Testis (tissue), 3 donors: ENCODE results near the gene SERTAD1. TPM values are rescaled to one million over a fixed set of nuclear protein-coding genes. Genes with fewer than 3 reads are reported as not detected.

Experiments used
- DNase-seq: peaks from one replicate; pipeline ENCODE4 v3.0.0-alpha.2; 2019
- H3K27ac ChIP-seq, 2 donors: fragments of 200-600 bp; sonication (generic); one replicate each; pipeline ENCODE4 v1.5.1; 2019
- H3K27me3 ChIP-seq: fragments of 200-600 bp; sonication (generic); one replicate; pipeline ENCODE4 v1.5.1; 2019
- H3K36me3 ChIP-seq: fragments of 200-600 bp; sonication (generic); one replicate; pipeline ENCODE4 v1.5.1; 2017; ENCODE audit warnings: low read depth; ENCODE audit errors: missing control alignments
- H3K4me1 ChIP-seq: fragments of 200-600 bp; sonication (generic); one replicate; pipeline ENCODE4 v1.5.1; 2019
- H3K4me3 ChIP-seq, 2 donors: fragments of 200-600 bp; sonication (generic); one replicate each; pipeline ENCODE4 v1.5.1; 2017 to 2019
- H3K9me3 ChIP-seq: fragments of 200-600 bp; sonication (generic); one replicate; pipeline ENCODE4 v1.5.1; 2017
- POLR2A ChIP-seq: fragments of 450-650 bp; IDR thresholded peaks from one replicate; pipeline ENCODE4 v1.6.1; 2017; ENCODE audit warnings: antibody characterized with exemption, mild to moderate bottlenecking, moderate library complexity
- WGBS, 2 donors: methylation state at CpG; one replicate each; pipeline ENCODE4 v1.1.5; 2018; 5-methylcytosine and 5-hydroxymethylcytosine counted together
- intact Hi-C: fragments of 100-400 bp; cut with DNase I; formaldehyde crosslinking; loops from one replicate; pipeline ENCODE4 v1.15.1; 2023; ENCODE audit warnings: low total_unique reads
- polyA plus RNA-seq: library from polyadenylated mRNA; stranded (reverse); fragments of 350-450 nt; fragmentation: Illumina TruSeq; extraction: RNeasy Lipid Tissue Mini Kit (QIAGEN cat#74804); gene quantifications from one replicate; pipeline ENCODE4 v1.2.3, GENCODE V29; 2014; ENCODE audit warnings: low read depth, low replicate concordance; ENCODE audit not compliant: insufficient read depth
- total RNA-seq, 2 donors: library from RNA; depleted of rRNA; stranded (reverse); fragments of >200 nt; gene quantifications; one replicate each; pipeline ENCODE4 v1.2.3, GENCODE V29; 2016
- TF ChIP-seq, protein P1 (sequence below), 3 experiments: fragments of 450-650 bp in 2 of 3; fragments of 200-600 bp in 1 of 3; sonication (generic) in 1 of 3; IDR thresholded peaks; one replicate each; pipeline ENCODE4 v1.5.1; 2016 to 2019; ENCODE audit warnings: antibody characterized with exemption in 3 of 3, mild to moderate bottlenecking in 2 of 3, moderate library complexity in 1 of 3

The SERTAD1 gene
- total and polyA plus RNA-seq, 3 donors from 2014 or later: 8.3 to 10.9 (median 8.6) TPM

DNA sequence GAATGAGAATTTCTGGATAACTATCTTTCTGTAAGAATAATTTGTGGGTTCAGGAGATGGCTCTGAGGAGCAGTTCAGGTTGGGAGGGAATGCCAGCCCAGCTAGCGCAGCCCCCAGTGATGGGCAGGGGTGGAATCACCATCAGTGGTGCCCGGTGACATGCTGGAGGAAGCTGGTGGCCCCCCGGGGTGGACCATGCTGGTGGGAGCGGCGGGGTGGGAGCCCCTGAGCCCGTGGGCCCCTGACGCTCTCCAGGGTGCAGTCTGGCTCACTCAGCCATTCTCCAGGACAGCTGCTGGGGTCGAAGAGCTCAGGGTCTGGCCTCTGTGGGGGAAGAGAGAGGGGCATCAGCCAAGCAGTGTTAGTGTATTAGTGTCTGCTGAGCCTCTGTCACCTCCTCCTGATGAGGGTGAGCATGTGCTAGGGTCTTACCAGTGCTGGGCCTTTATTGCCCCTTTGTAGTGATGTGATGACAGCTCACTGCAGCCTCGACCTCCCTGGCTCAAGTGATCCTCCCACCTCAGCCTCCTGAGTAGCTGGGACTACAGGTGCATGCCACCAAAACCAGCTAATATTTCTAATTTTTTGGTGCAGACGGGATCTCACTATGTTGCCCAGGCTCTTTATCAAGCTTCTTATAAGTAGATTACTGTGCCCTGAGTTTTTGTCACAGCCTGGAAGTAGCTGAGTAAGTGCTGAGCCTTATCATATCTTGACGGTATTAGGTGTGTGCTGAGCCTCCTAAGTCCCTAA is 46.2 kb downstream of the SERTAD1 start:
- no peaks in the 10 kb centered on the region for H3K9me3 ChIP-seq
- no peak for DNase-seq
- H3K4me3 ChIP-seq: no peak overlapping the region
- peaks cover 3% of the 10 kb centered on the region for H3K4me1 ChIP-seq
- TF ChIP-seq, protein P1, sequence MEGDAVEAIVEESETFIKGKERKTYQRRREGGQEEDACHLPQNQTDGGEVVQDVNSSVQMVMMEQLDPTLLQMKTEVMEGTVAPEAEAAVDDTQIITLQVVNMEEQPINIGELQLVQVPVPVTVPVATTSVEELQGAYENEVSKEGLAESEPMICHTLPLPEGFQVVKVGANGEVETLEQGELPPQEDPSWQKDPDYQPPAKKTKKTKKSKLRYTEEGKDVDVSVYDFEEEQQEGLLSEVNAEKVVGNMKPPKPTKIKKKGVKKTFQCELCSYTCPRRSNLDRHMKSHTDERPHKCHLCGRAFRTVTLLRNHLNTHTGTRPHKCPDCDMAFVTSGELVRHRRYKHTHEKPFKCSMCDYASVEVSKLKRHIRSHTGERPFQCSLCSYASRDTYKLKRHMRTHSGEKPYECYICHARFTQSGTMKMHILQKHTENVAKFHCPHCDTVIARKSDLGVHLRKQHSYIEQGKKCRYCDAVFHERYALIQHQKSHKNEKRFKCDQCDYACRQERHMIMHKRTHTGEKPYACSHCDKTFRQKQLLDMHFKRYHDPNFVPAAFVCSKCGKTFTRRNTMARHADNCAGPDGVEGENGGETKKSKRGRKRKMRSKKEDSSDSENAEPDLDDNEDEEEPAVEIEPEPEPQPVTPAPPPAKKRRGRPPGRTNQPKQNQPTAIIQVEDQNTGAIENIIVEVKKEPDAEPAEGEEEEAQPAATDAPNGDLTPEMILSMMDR (IDR thresholded peaks at IDR 0.05): no peak
- TF ChIP-seq POLR2A: no peak
- H3K27me3 ChIP-seq: no peaks in the 10 kb centered on the region
- no peak overlapping the region for H3K27ac ChIP-seq
- H3K36me3 ChIP-seq: no peaks in the 10 kb centered on the region
- intact Hi-C loops: no loop called here
- WGBS, 2 donors: 85 to 93% methylated on average over 7 to 11 of the region's 11 CpGs

DNA sequence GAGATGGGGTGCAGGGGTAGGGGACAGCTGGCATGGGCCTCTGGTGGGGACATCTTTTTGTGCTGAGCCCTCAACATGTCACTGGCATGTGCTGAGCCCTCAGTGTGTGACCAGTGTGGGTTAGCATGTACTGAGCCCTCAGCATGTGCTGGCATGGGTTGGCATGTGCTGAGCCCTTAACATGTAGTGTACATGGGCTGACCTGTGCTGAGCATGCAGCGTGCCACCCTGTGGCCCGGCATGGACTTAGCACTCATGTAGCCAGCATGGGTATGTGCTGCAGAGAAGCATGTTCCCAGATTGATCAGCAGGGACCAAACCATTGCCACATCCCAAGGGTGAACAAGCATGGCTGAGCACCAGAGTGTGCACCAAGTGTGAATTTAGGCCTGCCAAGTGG is 47.3 kb downstream of the SERTAD1 start:
- 89% methylated on average over 2 of the region's 2 CpGs; no CpG with 5 or more reads in 1 of the 2 donors for WGBS, 2 donors
- no peaks in the 10 kb centered on the region for H3K27me3 ChIP-seq
- intact Hi-C loops: no loop called here
- no peak overlapping the region for H3K27ac ChIP-seq
- no peaks in the 10 kb centered on the region for H3K9me3 ChIP-seq
- no peak for DNase-seq
- no peaks in the 10 kb centered on the region for H3K36me3 ChIP-seq
- TF ChIP-seq, protein P1 (IDR thresholded peaks at IDR 0.05): no peak
- no peak for TF ChIP-seq POLR2A
- peaks cover 3% of the 10 kb centered on the region for H3K4me1 ChIP-seq
- no peak overlapping the region for H3K4me3 ChIP-seq

DNA sequence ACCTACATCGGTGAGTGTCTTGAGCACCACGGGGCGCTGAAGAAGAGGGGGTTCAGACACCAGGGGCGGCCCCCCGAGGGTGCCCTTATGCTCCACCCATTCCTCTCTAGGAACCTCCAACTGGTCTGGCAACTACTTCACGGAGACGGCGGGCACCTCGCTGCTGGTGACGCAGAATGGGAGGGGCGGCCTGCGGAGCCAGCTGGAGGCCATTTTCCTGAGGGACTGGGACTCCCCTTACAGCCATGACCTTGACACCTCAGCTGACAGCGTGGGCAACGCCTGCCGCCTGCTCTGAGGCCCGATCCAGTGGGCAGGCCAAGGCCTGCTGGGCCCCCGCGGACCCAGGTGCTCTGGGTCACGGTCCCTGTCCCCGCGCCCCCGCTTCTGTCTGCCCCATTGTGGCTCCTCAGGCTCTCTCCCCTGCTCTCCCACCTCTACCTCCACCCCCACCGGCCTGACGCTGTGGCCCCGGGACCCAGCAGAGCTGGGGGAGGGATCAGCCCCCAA is 47.9 kb downstream of the SERTAD1 start:
- intact Hi-C loops: no loop called here
- no peak for DNase-seq
- Histone ChIP-seq H3K27me3 (no peaks in the 10 kb centered on the region), H3K9me3 (no peaks in the 10 kb centered on the region), H3K4me3 (no peak overlapping the region), H3K4me1 (peaks cover 3% of the 10 kb centered on the region), H3K36me3 (no peaks in the 10 kb centered on the region), H3K27ac (no peak overlapping the region)
- TF ChIP-seq POLR2A: no peak
- TF ChIP-seq, protein P1 (IDR thresholded peaks at IDR 0.05): no peak
- WGBS, 2 donors: 83 to 86% methylated on average over 14 to 25 of the region's 25 CpGs

DNA sequence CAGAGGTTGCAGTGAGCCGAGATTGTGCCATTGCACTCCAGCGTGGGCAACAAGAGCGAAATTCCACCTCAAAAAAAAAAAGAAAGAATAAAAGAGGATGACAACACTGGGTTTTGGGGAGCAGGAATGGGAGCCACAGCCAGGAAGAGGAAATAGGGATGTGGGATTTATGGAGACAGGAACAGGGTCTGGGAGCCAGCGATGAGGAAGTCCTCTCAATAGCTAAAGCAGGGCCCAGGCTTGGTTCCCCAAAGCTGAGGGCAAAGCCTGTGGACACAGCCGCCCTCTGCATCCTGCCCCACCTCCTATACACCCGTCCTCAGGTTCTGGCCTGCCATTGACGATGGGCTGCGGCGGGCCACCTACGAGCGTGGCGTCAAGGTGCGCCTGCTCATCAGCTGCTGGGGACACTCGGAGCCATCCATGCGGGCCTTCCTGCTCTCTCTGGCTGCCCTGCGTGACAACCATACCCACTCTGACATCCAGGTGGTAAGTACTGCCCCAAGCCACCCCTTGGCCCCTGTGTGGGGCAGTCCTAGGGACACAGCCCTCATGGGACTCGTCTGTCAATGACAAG is 49.4 kb downstream of the SERTAD1 start:
- DNase-seq: no peak
- intact Hi-C loops: no loop called here
- H3K4me1 ChIP-seq: peaks cover 3% of the 10 kb centered on the region
- H3K27me3 ChIP-seq: no peaks in the 10 kb centered on the region
- no peak overlapping the region for H3K4me3 ChIP-seq
- H3K27ac ChIP-seq: no peak overlapping the region
- TF ChIP-seq, protein P1 (IDR thresholded peaks at IDR 0.05): no peak
- TF ChIP-seq POLR2A: no peak
- WGBS, 2 donors: 87 to 93% methylated on average over 12 to 17 of the region's 17 CpGs
- H3K9me3 ChIP-seq: no peaks in the 10 kb centered on the region
- H3K36me3 ChIP-seq: no peaks in the 10 kb centered on the region
